OCI-LY3 (cell line): ENCODE results near the gene SRSF4.

Experiments
- EZH2phosphoT487 ChIP-seq: fragments of 200-600 bp; shearing (Covaris generic); IDR thresholded peaks from 2 replicates; pipeline ENCODE4 v1.6.1; 2018; ENCODE audit warnings: antibody characterized with exemption, mixed run types, low read depth
- TF ChIP-seq, protein P1 (sequence below): fragments of 200-600, 300-600 bp; sonication (generic); IDR thresholded peaks from 2 replicates; pipeline ENCODE4 v1.5.1; 2014; ENCODE audit warnings: antibody characterized with exemption, low read length, low read depth

DNA sequence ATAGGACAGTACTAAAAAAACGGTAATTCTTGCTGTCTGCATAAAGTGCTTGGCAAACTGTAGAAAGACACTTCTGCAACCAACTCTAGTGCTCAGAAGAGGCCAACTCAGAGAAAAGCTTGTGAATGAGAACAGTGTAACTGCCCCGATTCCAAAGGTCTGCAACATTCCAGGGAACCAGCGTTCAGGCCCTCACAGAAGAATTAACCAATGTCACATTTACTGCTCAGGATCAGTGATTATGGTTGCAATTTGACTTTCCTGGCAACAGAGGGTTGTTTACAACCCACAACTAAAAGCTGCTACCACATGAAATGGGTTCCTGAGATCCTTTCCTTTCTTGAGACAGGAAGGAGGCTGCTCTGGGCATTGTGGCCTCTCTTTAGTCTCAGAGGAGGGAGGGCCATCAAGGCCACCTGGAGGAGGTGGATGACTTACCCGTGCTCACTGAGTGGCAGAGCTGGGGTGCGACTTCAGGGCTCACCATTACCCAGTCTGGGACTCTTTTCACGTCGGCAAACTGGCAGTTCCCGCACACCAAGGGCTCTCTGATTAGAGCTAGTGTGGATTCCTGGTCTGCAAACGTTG is 15.3 kb downstream of the SRSF4 start:
- TF ChIP-seq, protein P1, sequence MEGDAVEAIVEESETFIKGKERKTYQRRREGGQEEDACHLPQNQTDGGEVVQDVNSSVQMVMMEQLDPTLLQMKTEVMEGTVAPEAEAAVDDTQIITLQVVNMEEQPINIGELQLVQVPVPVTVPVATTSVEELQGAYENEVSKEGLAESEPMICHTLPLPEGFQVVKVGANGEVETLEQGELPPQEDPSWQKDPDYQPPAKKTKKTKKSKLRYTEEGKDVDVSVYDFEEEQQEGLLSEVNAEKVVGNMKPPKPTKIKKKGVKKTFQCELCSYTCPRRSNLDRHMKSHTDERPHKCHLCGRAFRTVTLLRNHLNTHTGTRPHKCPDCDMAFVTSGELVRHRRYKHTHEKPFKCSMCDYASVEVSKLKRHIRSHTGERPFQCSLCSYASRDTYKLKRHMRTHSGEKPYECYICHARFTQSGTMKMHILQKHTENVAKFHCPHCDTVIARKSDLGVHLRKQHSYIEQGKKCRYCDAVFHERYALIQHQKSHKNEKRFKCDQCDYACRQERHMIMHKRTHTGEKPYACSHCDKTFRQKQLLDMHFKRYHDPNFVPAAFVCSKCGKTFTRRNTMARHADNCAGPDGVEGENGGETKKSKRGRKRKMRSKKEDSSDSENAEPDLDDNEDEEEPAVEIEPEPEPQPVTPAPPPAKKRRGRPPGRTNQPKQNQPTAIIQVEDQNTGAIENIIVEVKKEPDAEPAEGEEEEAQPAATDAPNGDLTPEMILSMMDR: no peak
- TF ChIP-seq EZH2phosphoT487: no peak
